ENCODE results near the gene PHKA2.

Gene PHKA2

GRCh38 chrX:18874560-18875255 lies 109.2 kb downstream of the PHKA2 start:
- TF ChIP-seq CTCF (IDR thresholded peaks at IDR 0.05; ENCODE audit: insufficient read depth, low read length, missing control alignments), result no peak
- CTCF ChIA-PET, result interaction anchor here (0.7 kb wide), 1 partner anchor 11 kb away, joined by 3 read pairs; no protein-coding TSS in a partner anchor
- POLR2A ChIA-PET, result no interaction called here
- H3K4me3 ChIP-seq (ENCODE audit: low read depth, low read length), result no peak overlapping the region
- DNase-seq (ENCODE audit: low read depth, low spot score), result no peak

GRCh38 chrX:18873836-18874235 lies 110.1 kb downstream of the PHKA2 start:
- CTCF ChIA-PET, result no interaction called here
- H3K4me3 ChIP-seq (ENCODE audit: low read depth, low read length), result no peak overlapping the region

GRCh38 chrX:18873189-18873791 lies 110.6 kb downstream of the PHKA2 start:
- no peak for DNase-seq (ENCODE audit: low read depth, low spot score)
- ChIA-PET POLR2A (no interaction called here), CTCF (interaction anchor here (0.6 kb wide), 1 partner anchor 20 kb away, joined by 3 read pairs; no protein-coding TSS in a partner anchor)
- H3K4me3 ChIP-seq (ENCODE audit: low read depth, low read length), result peak overlapping the region; percentile 6; the same call in 1 of the 2 replicates
- TF ChIP-seq CTCF (IDR thresholded peaks at IDR 0.05; ENCODE audit: insufficient read depth, low read length, missing control alignments), result no peak

More at GRCh38 chrX:18873836-18874235, 110.1 kb downstream of the PHKA2 start:
- no peak for DNase-seq (ENCODE audit: low read depth, low spot score)
- no peak for TF ChIP-seq CTCF (IDR thresholded peaks at IDR 0.05; ENCODE audit: insufficient read depth, low read length, missing control alignments)
- POLR2A ChIA-PET, result no interaction called here

GRCh38 chrX:18872621-18873020 lies 111.3 kb downstream of the PHKA2 start:
- ChIA-PET CTCF (no interaction called here), POLR2A (no interaction called here)
- no peak overlapping the region for H3K4me3 ChIP-seq (ENCODE audit: low read depth, low read length)
- DNase-seq (ENCODE audit: low read depth, low spot score), result no peak
- TF ChIP-seq CTCF (IDR thresholded peaks at IDR 0.05; ENCODE audit: insufficient read depth, low read length, missing control alignments), result no peak

- POLR2A ChIA-PET, result no interaction called here
- CTCF ChIA-PET, result interaction anchor here (0.7 kb wide), 1 partner anchor 13 kb away, joined by 3 read pairs; no protein-coding TSS in a partner anchor
- TF ChIP-seq CTCF (IDR thresholded peaks at IDR 0.05; ENCODE audit: insufficient read depth, low read length, missing control alignments), result no peak
- no peak overlapping the region for H3K4me3 ChIP-seq (ENCODE audit: low read depth, low read length)
- no peak for DNase-seq (ENCODE audit: low read depth, low spot score)
These were observed 111.9 kb downstream of the PHKA2 start for GRCh38 chrX:18871970-18872369.

GRCh38 chrX:18871161-18871890 lies 112.6 kb downstream of the PHKA2 start:
- no peak for DNase-seq (ENCODE audit: low read depth, low spot score)
- no peak overlapping the region for H3K4me3 ChIP-seq (ENCODE audit: low read depth, low read length)
- CTCF ChIA-PET, result interaction anchor here (0.7 kb wide), 1 partner anchor 14 kb away, joined by 3 read pairs; no protein-coding TSS in a partner anchor
- no peak for TF ChIP-seq CTCF (IDR thresholded peaks at IDR 0.05; ENCODE audit: insufficient read depth, low read length, missing control alignments)
- POLR2A ChIA-PET, result no interaction called here
